ENCODE measurements around the gene MAP1LC3A.

MAP1LC3A gene

GRCh38 chr20:34549929-34550305 lies 8.6 kb upstream of the MAP1LC3A start:
- no peak for DNase-seq

- DNase-seq, result no peak
These were observed 5.9 kb upstream of the MAP1LC3A start for GRCh38 chr20:34552569-34552968.

GRCh38 chr20:34553366-34553867 lies 5.1 kb upstream of the MAP1LC3A start:
- DNase-seq, result no peak

- no peak for DNase-seq
These were observed 590 bp upstream of the MAP1LC3A start for GRCh38 chr20:34557936-34558319.

- no peak for DNase-seq
These were observed 1.0 kb downstream of the MAP1LC3A start for GRCh38 chr20:34559311-34560140.

- no peak for DNase-seq
These were observed 1.6 kb downstream of the MAP1LC3A start for GRCh38 chr20:34560141-34560523.

GRCh38 chr20:34560614-34561013 lies 2.1 kb downstream of the MAP1LC3A start:
- DNase-seq, result no peak

- DNase-seq, result no peak
These were observed 3.1 kb downstream of the MAP1LC3A start for GRCh38 chr20:34561661-34562060.

GRCh38 chr20:34562641-34563040 lies 4.1 kb downstream of the MAP1LC3A start:
- no peak for DNase-seq

- DNase-seq, result no peak
These were observed 6.3 kb downstream of the MAP1LC3A start for GRCh38 chr20:34564833-34565232.

- no peak for DNase-seq
These were observed 8.7 kb downstream of the MAP1LC3A start for GRCh38 chr20:34566978-34567891.

- no peak for DNase-seq
These were observed 9.7 kb downstream of the MAP1LC3A start for GRCh38 chr20:34567892-34568865.

- no peak for DNase-seq
These were observed 11.1 kb downstream of the MAP1LC3A start for GRCh38 chr20:34569598-34569997.

- DNase-seq, result no peak
These were observed 12.4 kb downstream of the MAP1LC3A start for GRCh38 chr20:34570859-34571306.

GRCh38 chr20:34571753-34572152 lies 13.2 kb downstream of the MAP1LC3A start:
- DNase-seq, result no peak

GRCh38 chr20:34573541-34574300 lies 15.2 kb downstream of the MAP1LC3A start:
- no peak for DNase-seq

GRCh38 chr20:34574426-34574825 lies 15.9 kb downstream of the MAP1LC3A start:
- DNase-seq, result no peak

- no peak for DNase-seq
These were observed 16.3 kb downstream of the MAP1LC3A start for GRCh38 chr20:34574861-34575260.

GRCh38 chr20:34575271-34575670 lies 16.8 kb downstream of the MAP1LC3A start:
- no peak for DNase-seq

- DNase-seq, result no peak
These were observed 17.2 kb downstream of the MAP1LC3A start for GRCh38 chr20:34575756-34576155.

- DNase-seq, result no peak
These were observed 18.5 kb downstream of the MAP1LC3A start for GRCh38 chr20:34577061-34577460.

- DNase-seq, result no peak
These were observed 19.5 kb downstream of the MAP1LC3A start for GRCh38 chr20:34578025-34578424.
